Measurements from ENCODE around the gene TMEM244.

- TF ChIP-seq CTCF (IDR thresholded peaks at IDR 0.05): no peak
- no peak for TF ChIP-seq POLR2A (IDR thresholded peaks at IDR 0.05)
These were observed 42.0 kb upstream of the TMEM244 start for GRCh38 chr6:129903082-129903481.

Measured in heart left ventricle (tissue), 13 donors.